HepG2 (cell line): Measurements from ENCODE around the gene GPR162. TPM values are rescaled to one million over a fixed set of nuclear protein-coding genes. Genes with fewer than 3 reads are reported as not detected.
A peak's percentile ranks its signal among the peaks of the same experiment; 100 is the strongest.

Experiments used
- CCAR2 ChIP-seq: fragments of 200-400 bp; formaldehyde crosslinking; optimal IDR thresholded peaks from 2 replicates; pipeline ENCODE3; 2018; ENCODE audit warnings: low read depth, mild to moderate bottlenecking, low read length, moderate library complexity
- FOXK1 ChIP-seq: sonication (generic); formaldehyde crosslinking; IDR thresholded peaks from 2 replicates; pipeline ENCODE4 v1.4.0; 2020; ENCODE audit warnings: low read depth, missing genetic modification reagents, borderline replicate concordance
- KDM5A ChIP-seq: fragments of 200-600 bp; sonication (generic); IDR thresholded peaks from 2 replicates; pipeline ENCODE4 v1.7.0; 2018; ENCODE audit warnings: antibody characterized with exemption, mild to moderate bottlenecking, low read length, borderline replicate concordance
- NONO ChIP-seq, 2 experiments: fragments of 450-650 bp in 1 of 2; sonication (generic) in 1 of 2; formaldehyde crosslinking in 1 of 2; IDR thresholded peaks in 1 of 2; conservative IDR thresholded peaks in 1 of 2; 2 replicates each; pipeline versions ENCODE4 v1.6.1 to v1.8.0; 2017 to 2022; ENCODE audit warnings: mild to moderate bottlenecking in 1 of 2, missing genetic modification reagents in 1 of 2, moderate library complexity in 1 of 2
- POGK ChIP-seq: sonication (generic); formaldehyde crosslinking; conservative IDR thresholded peaks from 2 replicates; pipeline ENCODE4 v1.8.0; 2022; ENCODE audit warnings: mild to moderate bottlenecking, moderate library complexity, missing genetic modification reagents
- RELA ChIP-seq: sonication (generic); formaldehyde crosslinking; IDR thresholded peaks from 2 replicates; pipeline ENCODE4 v1.4.0; 2020; ENCODE audit warnings: missing genetic modification reagents
- TBL1XR1 ChIP-seq: fragments of 150-350 bp; IDR thresholded peaks from 2 replicates; pipeline ENCODE4 v1.6.1; 2014; ENCODE audit warnings: borderline replicate concordance, low read length; ENCODE audit not compliant: partially characterized antibody
- ZBTB21 ChIP-seq: sonication (generic); formaldehyde crosslinking; IDR thresholded peaks from 2 replicates; pipeline ENCODE4 v1.4.0; 2020; ENCODE audit warnings: missing genetic modification reagents
- ZBTB38 ChIP-seq: sonication (generic); formaldehyde crosslinking; IDR thresholded peaks from 2 replicates; pipeline ENCODE4 v1.5.1; 2020; ENCODE audit warnings: mild to moderate bottlenecking, missing genetic modification reagents
- ZBTB39 ChIP-seq: sonication (generic); formaldehyde crosslinking; IDR thresholded peaks from 2 replicates; pipeline ENCODE4 v1.5.0; 2020; ENCODE audit warnings: missing genetic modification reagents
- ZBTB42 ChIP-seq: sonication (generic); formaldehyde crosslinking; IDR thresholded peaks from 2 replicates; pipeline ENCODE4 v1.5.0; 2020; ENCODE audit warnings: mild to moderate bottlenecking, missing genetic modification reagents
- ZNF251 ChIP-seq: sonication (generic); formaldehyde crosslinking; IDR thresholded peaks from 2 replicates; pipeline ENCODE4 v1.9.0; 2021; ENCODE audit warnings: mild to moderate bottlenecking, missing genetic modification reagents
- ZNF317 ChIP-seq: sonication (generic); formaldehyde crosslinking; IDR thresholded peaks from 2 replicates; pipeline ENCODE4 v1.5.0; 2020; ENCODE audit warnings: mild to moderate bottlenecking, missing genetic modification reagents
- ZNF350 ChIP-seq: sonication (generic); formaldehyde crosslinking; IDR thresholded peaks from 2 replicates; pipeline ENCODE4 v1.4.0; 2020; ENCODE audit warnings: mild to moderate bottlenecking, low read depth, missing genetic modification reagents, borderline replicate concordance
- ZNF414 ChIP-seq: sonication (generic); formaldehyde crosslinking; IDR thresholded peaks from 2 replicates; pipeline ENCODE4 v1.5.0; 2020; ENCODE audit warnings: missing genetic modification reagents
- ZNF619 ChIP-seq: sonication (generic); formaldehyde crosslinking; IDR thresholded peaks from 2 replicates; pipeline ENCODE4 v1.4.0; 2020; ENCODE audit warnings: mild to moderate bottlenecking, missing genetic modification reagents
- ZNF704 ChIP-seq: sonication (generic); formaldehyde crosslinking; IDR thresholded peaks from 2 replicates; pipeline ENCODE4 v1.8.1; 2023; ENCODE audit warnings: mild to moderate bottlenecking, inconsistent platforms, moderate library complexity, missing genetic modification reagents, borderline replicate concordance
- ZNF780A ChIP-seq: sonication (generic); formaldehyde crosslinking; IDR thresholded peaks from 2 replicates; pipeline ENCODE4 v1.8.0; 2022; ENCODE audit warnings: mild to moderate bottlenecking, missing genetic modification reagents, moderate library complexity
- ZSCAN29 ChIP-seq: sonication (generic); formaldehyde crosslinking; conservative IDR thresholded peaks from 2 replicates; pipeline ENCODE4 v1.4.0; 2020; ENCODE audit warnings: mild to moderate bottlenecking, missing genetic modification reagents
- ZXDC ChIP-seq: sonication (generic); formaldehyde crosslinking; IDR thresholded peaks from 2 replicates; pipeline ENCODE4 v1.5.0; 2020; ENCODE audit warnings: mild to moderate bottlenecking, missing genetic modification reagents
- polyA plus RNA-seq, 8 experiments: library from polyadenylated mRNA; depleted of rRNA in 3 of 8; stranded (reverse) in 7 of 8; unstranded in 1 of 8; fragments of >200 nt; fragmentation: Illumina TruSeq in 4 of 8; extraction: Trizol in 4 of 8; gene quantifications; 2 replicates each; pipeline versions ENCODE4 v1.2.1 to v1.2.3, GENCODE V29; 2011 to 2016; ENCODE audit warnings: low read depth in 4 of 8, missing spikeins in 1 of 8, mixed read lengths in 1 of 8; ENCODE audit not compliant: insufficient read depth in 1 of 8
- total RNA-seq, 5 experiments: library from RNA; depleted of rRNA; stranded (reverse); fragments of >200 nt; fragmentation: Illumina TruSeq; extraction: Trizol; gene quantifications; 2 replicates each; pipeline ENCODE4 v1.2.3, GENCODE V29; 2016; ENCODE audit warnings: low read depth in 1 of 5

GPR162 gene
- total and polyA plus RNA-seq, 2 of the 13 experiments (the other 11 are each of a cell fraction or from before 2014, with no cell fraction given) = 0.08 TPM; not detected in 1

- TF ChIP-seq ZBTB39 (CRISPR knock-in tag) (no peak), ZNF619 (CRISPR knock-in tag) (no peak; the same call in 1 of the 2 replicates), RELA (CRISPR knock-in tag) (no peak), NONO (IDR thresholded peaks at IDR 0.05) (no peak), NONO (CRISPR knock-in tag; conservative IDR thresholded peaks at IDR 0.05) (0 out of 2 replicates have a peak, but pooled peaks have one; percentile 32), ZBTB42 (no peak), KDM5A (no peak; the same call in 1 of the 2 replicates), ZNF317 (CRISPR knock-in tag) (peak; percentile 51; the same call in 1 of the 2 replicates), ZBTB21 (CRISPR knock-in tag) (no peak), CCAR2 (no peak), ZXDC (CRISPR knock-in tag) (no peak), ZBTB38 (CRISPR knock-in tag) (0 out of 2 replicates have a peak, but pooled peaks have one; percentile 24), FOXK1 (CRISPR knock-in tag) (no peak), POGK (CRISPR knock-in tag) (peak; percentile 69; the same call in 1 of the 2 replicates), ZNF251 (no peak), TBL1XR1 (no peak), ZSCAN29 (CRISPR knock-in tag) (0 out of 2 replicates have a peak, but pooled peaks have one; percentile 36), ZNF704 (CRISPR knock-in tag) (no peak), ZNF780A (CRISPR knock-in tag) (no peak), ZNF414 (no peak), ZNF350 (CRISPR knock-in tag) (peak; percentile 66; the same call in 1 of the 2 replicates)
These were observed 7.3 kb downstream of the GPR162 start (continued) for GRCh38 chr12:6828781-6829535.
